B cell (primary cell): Measurements from ENCODE around the gene CMTM3. TPM values are rescaled to one million over a fixed set of nuclear protein-coding genes. Genes with fewer than 3 reads are reported as not detected.

Experiments used
- ATAC-seq: fragments of 200-7000 bp; cut with Tn5 transposase; one replicate; pipeline ENCODE4 v1.10.0; 2021; ENCODE audit warnings: low read depth, mild to moderate bottlenecking, moderate number of reproducible peaks, moderate library complexity
- CTCF ChIA-PET: fragments of 350-600 bp; sonication (Branson Sonifier 250); formaldehyde crosslinking; loops from one replicate; lab custom pipeline; 2021; ENCODE audit warnings: antibody characterized with exemption, inconsistent platforms; lab: Charles Lee
- POLR2A ChIA-PET: fragments of 350-600 bp; sonication (Branson Sonifier 250); formaldehyde crosslinking; loops from one replicate; lab custom pipeline; 2021; ENCODE audit warnings: antibody characterized with exemption; lab: Charles Lee
- DNase-seq: peaks from one replicate; pipeline ENCODE4 v3.0.0; 2013
- H2AFZ ChIP-seq: 2 replicates; pipeline ENCODE4 v1.6.1; 2012; ENCODE audit warnings: mild to moderate bottlenecking, low read depth, low read length; ENCODE audit not compliant: insufficient read depth, poor library complexity, severe bottlenecking
- H3K27ac ChIP-seq, 2 donors: 1 replicate in 1 of 2; 2 replicates in 1 of 2; pipeline ENCODE4 v1.5.1; 2012 to 2013; ENCODE audit warnings: low read length in 2 of 2, mild to moderate bottlenecking in 2 of 2, moderate library complexity in 1 of 2
- H3K27me3 ChIP-seq, 4 experiments: fragments of 200-600 bp in 1 of 4; sonication (generic) in 1 of 4; replicated peaks in 1 of 4; 1 replicate in 2 of 4; 2 replicates in 2 of 4; pipeline versions ENCODE4 v1.6.1 to v1.7.0; 2013 to 2016; ENCODE audit warnings: low read length in 3 of 4, mild to moderate bottlenecking in 2 of 4, mixed read lengths in 1 of 4, moderate library complexity in 1 of 4; ENCODE audit not compliant: insufficient read depth in 4 of 4, control insufficient read depth in 3 of 4; ENCODE audit errors: control extremely low read depth in 1 of 4
- H3K36me3 ChIP-seq, 2 experiments: replicated peaks in 1 of 2; 1 replicate in 1 of 2; 2 replicates in 1 of 2; pipeline versions ENCODE4 v1.6.1 to v1.7.1; 2013; ENCODE audit warnings: low read length in 1 of 2; ENCODE audit not compliant: insufficient read depth in 2 of 2, control insufficient read depth in 1 of 2; ENCODE audit errors: control extremely low read depth in 1 of 2, extremely low read depth in 1 of 2
- H3K4me1 ChIP-seq, 2 donors: fragments of 200-600 bp in 1 of 2; sonication (generic) in 1 of 2; 1 replicate in 1 of 2; 2 replicates in 1 of 2; pipeline versions ENCODE4 v1.5.1 to v1.6.1; 2013 to 2017; ENCODE audit warnings: low read length in 2 of 2; ENCODE audit not compliant: control insufficient read depth in 2 of 2, insufficient read depth in 2 of 2
- H3K4me2 ChIP-seq: replicated peaks from 2 replicates; pipeline ENCODE3; 2012; ENCODE audit warnings: mild to moderate bottlenecking, low read depth, low read length; ENCODE audit not compliant: poor library complexity, severe bottlenecking
- H3K4me3 ChIP-seq, 5 experiments: fragments of 200-600 bp in 1 of 5; sonication (generic) in 1 of 5; 1 replicate in 3 of 5; 2 replicates in 2 of 5; pipeline versions ENCODE4 v1.5.1 to v1.7.0; 2011 to 2016; ENCODE audit warnings: low read length in 4 of 5, mild to moderate bottlenecking in 4 of 5, low read depth in 2 of 5, control low read depth in 1 of 5, moderate library complexity in 1 of 5; ENCODE audit not compliant: insufficient read depth in 1 of 5; ENCODE audit errors: control extremely low read depth in 1 of 5, extremely low read depth in 1 of 5
- H3K79me2 ChIP-seq: fragments of 200-600 bp; sonication (generic); one replicate; pipeline ENCODE4 v1.6.0; 2016; ENCODE audit warnings: low read length; ENCODE audit not compliant: control insufficient read depth, insufficient read depth
- H3K9ac ChIP-seq: fragments of 200-600 bp; sonication (generic); 2 replicates; pipeline ENCODE4 v1.6.1; 2017; ENCODE audit warnings: mild to moderate bottlenecking, low read length, moderate library complexity
- H3K9me3 ChIP-seq, 3 donors: one replicate each; pipeline versions ENCODE4 v1.6.1 to v1.7.1; 2013; ENCODE audit warnings: low read length in 2 of 3; ENCODE audit not compliant: control insufficient read depth in 2 of 3, insufficient read depth in 1 of 3; ENCODE audit errors: control extremely low read depth in 1 of 3
- H4K20me1 ChIP-seq: 2 replicates; pipeline ENCODE4 v1.6.0; 2012; ENCODE audit warnings: mild to moderate bottlenecking, low read length; ENCODE audit not compliant: insufficient read depth, control insufficient read depth, poor library complexity, severe bottlenecking
- H3K27ac Mint-ChIP-seq: one replicate; pipeline ENCODE4 v1.8.0; 2021; ENCODE audit warnings: mixed read lengths
- H3K27me3 Mint-ChIP-seq: one replicate; pipeline ENCODE4 v1.8.0; 2021; ENCODE audit warnings: mixed read lengths
- H3K4me1 Mint-ChIP-seq: one replicate; pipeline ENCODE4 v1.8.0; 2021; ENCODE audit warnings: mixed read lengths
- H3K4me3 Mint-ChIP-seq: one replicate; pipeline ENCODE4 v1.8.0; 2021; ENCODE audit warnings: mixed read lengths
- H3K9me3 Mint-ChIP-seq: one replicate; pipeline ENCODE4 v1.8.0; 2022; ENCODE audit warnings: mixed read lengths; ENCODE audit not compliant: insufficient read depth
- CTCF ChIP-seq: fragments of 200-600 bp; IDR thresholded peaks from one replicate; pipeline ENCODE4 v1.8.0; 2022; ENCODE audit warnings: antibody characterized with exemption, mild to moderate bottlenecking
- EZH2 ChIP-seq: IDR thresholded peaks from 2 replicates; pipeline ENCODE4 v1.6.1; 2012; ENCODE audit warnings: borderline replicate concordance, low read depth, mild to moderate bottlenecking, moderate library complexity, low read length; ENCODE audit not compliant: insufficient read depth, poor library complexity, severe bottlenecking
- WGBS: methylation state at CpG from one replicate; pipeline ENCODE4 v1.1.5; 2013; ENCODE audit warnings: missing lambda C conversion rate; ENCODE audit not compliant: insufficient coverage; 5-methylcytosine and 5-hydroxymethylcytosine counted together
- intact Hi-C: fragments of 100-400 bp; cut with micrococcal nuclease; formaldehyde crosslinking; loops from one replicate; pipeline ENCODE4 v1.10.0; 2022
- polyA plus RNA-seq: library from polyadenylated mRNA; depleted of rRNA; stranded (reverse); fragments of >200 nt; gene quantifications from 2 replicates; pipeline ENCODE4 v1.2.3, GENCODE V29; 2012
- total RNA-seq, 2 donors: library from RNA; stranded (reverse); fragments of 120-200 nt in 1 of 2; gene quantifications; 1 replicate in 1 of 2; 2 replicates in 1 of 2; pipeline versions ENCODE4 v1.2.3 to v1.2.4, GENCODE V29; 2013 to 2022

CMTM3 gene
- total and polyA plus RNA-seq, 2 donors (not counting 1 experiment from before 2014, with no cell fraction given) = 7.5 to 8.7 TPM

GRCh38 chr16:66621973-66622372 lies 17.5 kb downstream of the CMTM3 start:
- no peak overlapping the region for H3K27ac ChIP-seq
- H3K4me1 ChIP-seq = no peaks in the 10 kb centered on the region
- Mint-ChIP-seq H3K4me1 (no peaks in the 10 kb centered on the region), H3K9me3 (no peaks in the 10 kb centered on the region), H3K27ac (no peak overlapping the region), H3K27me3 (peaks cover 41% of the 10 kb centered on the region), H3K4me3 (no peak overlapping the region)
- H3K9me3 ChIP-seq = no peaks in the 10 kb centered on the region
- ATAC-seq = no peak
- H3K79me2 ChIP-seq = no peaks in the 10 kb centered on the region
- H2AFZ ChIP-seq = no peak overlapping the region
- WGBS = 92% methylated on average over 14 of the region's 14 CpGs
- ChIA-PET CTCF (no interaction called here), POLR2A (no interaction called here)
- H3K4me3 ChIP-seq = no peak overlapping the region
- intact Hi-C loops = no loop called here
- no peaks in the 10 kb centered on the region for H4K20me1 ChIP-seq
- no peak overlapping the region for H3K4me2 ChIP-seq
- no peak overlapping the region for H3K9ac ChIP-seq
- H3K36me3 ChIP-seq = no peaks in the 10 kb centered on the region
- DNase-seq = no peak
- TF ChIP-seq CTCF = no peak
- peaks cover 0 to 9% (median 5%) of the 10 kb centered on the region in 4 experiments for H3K27me3 ChIP-seq

GRCh38 chr16:66622863-66623262 lies 18.4 kb downstream of the CMTM3 start:
- TF ChIP-seq EZH2 (no peak), CTCF (no peak)
- no peak overlapping the region for H3K4me3 ChIP-seq
- no peaks in the 10 kb centered on the region for H3K79me2 ChIP-seq
- Mint-ChIP-seq H3K9me3 (no peaks in the 10 kb centered on the region), H3K4me1 (no peaks in the 10 kb centered on the region), H3K27me3 (peaks cover 40% of the 10 kb centered on the region), H3K27ac (no peak overlapping the region), H3K4me3 (no peak overlapping the region)
- WGBS = 79% methylated on average over 3 of the region's 3 CpGs
- H3K36me3 ChIP-seq = no peaks in the 10 kb centered on the region
- ATAC-seq = no peak
- POLR2A ChIA-PET = no interaction called here
- no peak for DNase-seq
- H3K9ac ChIP-seq = no peak overlapping the region
- CTCF ChIA-PET = interaction anchor here (0.9 kb wide), 1 partner anchor 28 kb away, joined by 3 read pairs; no protein-coding TSS in a partner anchor
- no peak overlapping the region for H3K4me2 ChIP-seq
- no peaks in the 10 kb centered on the region for H3K9me3 ChIP-seq
- intact Hi-C loops = no loop called here
- H4K20me1 ChIP-seq = no peaks in the 10 kb centered on the region
- H3K27ac ChIP-seq = no peak overlapping the region
- no peaks in the 10 kb centered on the region for H3K4me1 ChIP-seq
- peaks cover 0 to 9% (median 5%) of the 10 kb centered on the region in 4 experiments for H3K27me3 ChIP-seq
- H2AFZ ChIP-seq = no peak overlapping the region
